T1000 (cell line): ENCODE results near the gene CCDC177.
"Not testable (repeated sequence)": the region's sequence is repeated elsewhere in the genome, so short reads cannot be mapped to it uniquely, and the experiment has no call there.

ENCODE experiments used
- DNase-seq: peaks from one replicate; lab custom pipeline; 2025; ENCODE audit warnings: mixed read lengths; lab: John Stamatoyannopoulos, UW

Gene CCDC177

GRCh38 chr14:69600304-69600891, 25.7 kb upstream of the CCDC177 start:
- no peak for DNase-seq

GRCh38 chr14:69599431-69599830, 24.8 kb upstream of the CCDC177 start:
- DNase-seq: not testable (repeated sequence)

- DNase-seq: no peak
These were observed 20.7 kb upstream of the CCDC177 start for GRCh38 chr14:69595336-69595735.

GRCh38 chr14:69594846-69595245, 20.2 kb upstream of the CCDC177 start:
- no peak for DNase-seq

- no peak for DNase-seq
These were observed 18.5 kb upstream of the CCDC177 start for GRCh38 chr14:69593018-69593677.

GRCh38 chr14:69591317-69591716, 16.6 kb upstream of the CCDC177 start:
- no peak for DNase-seq

- DNase-seq: no peak
These were observed 12.7 kb upstream of the CCDC177 start for GRCh38 chr14:69587389-69587788.

- no peak for DNase-seq
These were observed 11.7 kb upstream of the CCDC177 start for GRCh38 chr14:69586404-69586803.

- no peak for DNase-seq
These were observed 9.7 kb upstream of the CCDC177 start for GRCh38 chr14:69584389-69584788.

- DNase-seq: no peak
These were observed 8.2 kb upstream of the CCDC177 start for GRCh38 chr14:69582829-69583228.

- no peak for DNase-seq
These were observed 7.5 kb upstream of the CCDC177 start for GRCh38 chr14:69582212-69582611.

GRCh38 chr14:69581316-69581935, 6.8 kb upstream of the CCDC177 start:
- no peak for DNase-seq

- DNase-seq: no peak
These were observed 5.4 kb upstream of the CCDC177 start for GRCh38 chr14:69580009-69580577.

- no peak for DNase-seq
These were observed 4.8 kb upstream of the CCDC177 start for GRCh38 chr14:69579476-69579875.

- no peak for DNase-seq
These were observed 254 bp upstream of the CCDC177 start for GRCh38 chr14:69574954-69575295.

GRCh38 chr14:69573831-69574262, 824 bp downstream of the CCDC177 start:
- DNase-seq: no peak

GRCh38 chr14:69573205-69573830, 1.4 kb downstream of the CCDC177 start:
- no peak for DNase-seq

- no peak for DNase-seq
These were observed 1.9 kb downstream of the CCDC177 start for GRCh38 chr14:69572841-69573135.

GRCh38 chr14:69572030-69572840, 2.4 kb downstream of the CCDC177 start:
- DNase-seq: no peak

- DNase-seq: no peak
These were observed 3.1 kb downstream of the CCDC177 start for GRCh38 chr14:69571449-69572029.

- no peak for DNase-seq
These were observed 3.8 kb downstream of the CCDC177 start for GRCh38 chr14:69570836-69571330.

GRCh38 chr14:69569859-69570258, 4.8 kb downstream of the CCDC177 start:
- DNase-seq: no peak
